ENCODE data around the gene CSF1. TPM values are rescaled to one million over a fixed set of nuclear protein-coding genes. Genes with fewer than 3 reads are reported as not detected.

The CSF1 gene
- total RNA-seq, 4 donors from 2014 or later = 9.7 to 63.1 (median 14.4) TPM

DNA sequence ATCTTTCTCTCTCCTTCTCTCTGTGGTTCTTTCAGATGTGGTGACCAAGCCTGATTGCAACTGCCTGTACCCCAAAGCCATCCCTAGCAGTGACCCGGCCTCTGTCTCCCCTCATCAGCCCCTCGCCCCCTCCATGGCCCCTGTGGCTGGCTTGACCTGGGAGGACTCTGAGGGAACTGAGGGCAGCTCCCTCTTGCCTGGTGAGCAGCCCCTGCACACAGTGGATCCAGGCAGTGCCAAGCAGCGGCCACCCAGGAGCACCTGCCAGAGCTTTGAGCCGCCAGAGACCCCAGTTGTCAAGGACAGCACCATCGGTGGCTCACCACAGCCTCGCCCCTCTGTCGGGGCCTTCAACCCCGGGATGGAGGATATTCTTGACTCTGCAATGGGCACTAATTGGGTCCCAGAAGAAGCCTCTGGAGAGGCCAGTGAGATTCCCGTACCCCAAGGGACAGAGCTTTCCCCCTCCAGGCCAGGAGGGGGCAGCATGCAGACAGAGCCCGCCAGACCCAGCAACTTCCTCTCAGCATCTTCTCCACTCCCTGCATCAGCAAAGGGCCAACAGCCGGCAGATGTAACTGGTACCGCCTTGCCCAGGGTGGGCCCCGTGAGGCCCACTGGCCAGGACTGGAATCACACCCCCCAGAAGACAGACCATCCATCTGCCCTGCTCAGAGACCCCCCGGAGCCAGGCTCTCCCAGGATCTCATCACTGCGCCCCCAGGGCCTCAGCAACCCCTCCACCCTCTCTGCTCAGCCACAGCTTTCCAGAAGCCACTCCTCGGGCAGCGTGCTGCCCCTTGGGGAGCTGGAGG, 12.7 kb downstream of the CSF1 start:
- H3K9me3 ChIP-seq = no peaks in the 10 kb centered on the region
- in situ Hi-C loops (cut with MboI; ENCODE audit: low pct_ligation_motif_present in 1 of 4, low pct_unique_long_range_greater_than_20kb in 1 of 4, low sequenced_read_pairs in 3 of 4) = loop anchor here in 1 of 4 donors (25.0 kb wide), 1 partner anchor 136 kb away; no protein-coding TSS in a partner anchor
- TF ChIP-seq POLR2A (IDR thresholded peaks at IDR 0.05) (no peak), EP300 (IDR thresholded peaks at IDR 0.05; ENCODE audit: low read depth) (no peak), POLR2AphosphoS5 (IDR thresholded peaks at IDR 0.05) (no peak)
- TF ChIP-seq, protein P1, sequence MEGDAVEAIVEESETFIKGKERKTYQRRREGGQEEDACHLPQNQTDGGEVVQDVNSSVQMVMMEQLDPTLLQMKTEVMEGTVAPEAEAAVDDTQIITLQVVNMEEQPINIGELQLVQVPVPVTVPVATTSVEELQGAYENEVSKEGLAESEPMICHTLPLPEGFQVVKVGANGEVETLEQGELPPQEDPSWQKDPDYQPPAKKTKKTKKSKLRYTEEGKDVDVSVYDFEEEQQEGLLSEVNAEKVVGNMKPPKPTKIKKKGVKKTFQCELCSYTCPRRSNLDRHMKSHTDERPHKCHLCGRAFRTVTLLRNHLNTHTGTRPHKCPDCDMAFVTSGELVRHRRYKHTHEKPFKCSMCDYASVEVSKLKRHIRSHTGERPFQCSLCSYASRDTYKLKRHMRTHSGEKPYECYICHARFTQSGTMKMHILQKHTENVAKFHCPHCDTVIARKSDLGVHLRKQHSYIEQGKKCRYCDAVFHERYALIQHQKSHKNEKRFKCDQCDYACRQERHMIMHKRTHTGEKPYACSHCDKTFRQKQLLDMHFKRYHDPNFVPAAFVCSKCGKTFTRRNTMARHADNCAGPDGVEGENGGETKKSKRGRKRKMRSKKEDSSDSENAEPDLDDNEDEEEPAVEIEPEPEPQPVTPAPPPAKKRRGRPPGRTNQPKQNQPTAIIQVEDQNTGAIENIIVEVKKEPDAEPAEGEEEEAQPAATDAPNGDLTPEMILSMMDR (IDR thresholded peaks at IDR 0.05) = peak; percentile 33 to 53 (median 48)
- 91 to 100% methylated on average over 2 to 16 of the region's 17 CpGs for WGBS, 2 donors (ENCODE audit: low coverage in 1 of 2)
- peaks cover 0 to 8% (median 1%) of the 10 kb centered on the region in 4 donors for H3K36me3 ChIP-seq
- H3K27me3 ChIP-seq = no peaks in the 10 kb centered on the region
- peak; percentile 33 for DNase-seq
- H3K4me3 ChIP-seq = no peak overlapping the region
- H3K4me1 ChIP-seq = peaks cover 10 to 25% (median 14%) of the 10 kb centered on the region in 4 donors
- intact Hi-C loops (cut with DNase I; ENCODE audit: low total_unique reads) = loop anchor here (5.0 to 10.0 kb wide), 2 partner anchors 61 to 159 kb away; partner anchors contain the start of gene AHCYL1
- peak overlapping the region in 3 of 4 donors; percentile 0 to 29 (median 28) for H3K27ac ChIP-seq

DNA sequence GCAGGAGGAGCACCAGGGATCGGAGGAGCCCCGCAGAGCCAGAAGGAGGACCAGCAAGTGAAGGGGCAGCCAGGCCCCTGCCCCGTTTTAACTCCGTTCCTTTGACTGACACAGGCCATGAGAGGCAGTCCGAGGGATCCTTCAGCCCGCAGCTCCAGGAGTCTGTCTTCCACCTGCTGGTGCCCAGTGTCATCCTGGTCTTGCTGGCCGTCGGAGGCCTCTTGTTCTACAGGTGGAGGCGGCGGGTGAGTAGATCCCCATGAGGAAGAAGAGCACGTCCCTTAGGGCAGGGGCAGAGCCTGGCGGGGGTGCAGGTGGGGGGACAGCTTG, 13.3 kb downstream of the CSF1 start:
- H3K27ac ChIP-seq = peak overlapping the region in 3 of 4 donors; percentile 0 to 29 (median 28)
- peaks cover 14 to 31% (median 19%) of the 10 kb centered on the region in 4 donors for H3K4me1 ChIP-seq

DNA sequence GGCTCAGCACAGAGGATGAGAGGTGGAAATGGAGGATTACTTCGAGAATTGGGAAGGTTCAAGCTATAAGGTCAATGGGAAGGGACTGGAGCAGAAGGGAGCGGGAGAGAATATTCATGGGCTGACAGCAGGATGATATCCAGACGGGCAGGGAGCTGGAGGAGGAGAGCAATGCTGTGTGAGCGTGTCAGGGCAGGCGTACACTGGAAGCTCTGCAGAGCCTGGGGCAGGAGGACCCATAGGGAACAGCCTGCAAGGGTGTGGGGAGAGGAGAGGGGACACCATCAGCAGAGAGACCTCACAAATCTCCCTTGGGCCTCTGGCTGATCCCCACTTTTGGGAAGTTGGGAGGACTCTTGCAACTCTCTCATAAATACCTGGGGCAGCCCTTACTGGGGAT, 13.7 kb downstream of the CSF1 start:
- Histone ChIP-seq H3K4me3 (no peak overlapping the region), H3K27ac (peak overlapping the region; percentile 0 to 29 (median 20)), H3K4me1 (peaks cover 17 to 35% (median 21%) of the 10 kb centered on the region in 4 donors), H3K9me3 (no peaks in the 10 kb centered on the region), H3K27me3 (no peaks in the 10 kb centered on the region), H3K36me3 (peaks cover 0 to 8% (median 1%) of the 10 kb centered on the region in 4 donors)
- DNase-seq = no peak
- WGBS, 2 donors (ENCODE audit: low coverage in 1 of 2) = 64 to 75% methylated on average over 5 of the region's 5 CpGs
- in situ Hi-C loops (cut with MboI; ENCODE audit: low pct_ligation_motif_present in 1 of 4, low pct_unique_long_range_greater_than_20kb in 1 of 4, low sequenced_read_pairs in 3 of 4) = loop anchor here in 1 of 4 donors (25.0 kb wide), 1 partner anchor 137 kb away; no protein-coding TSS in a partner anchor
- peak in 1 of 3 donors; percentile 19 for TF ChIP-seq POLR2AphosphoS5 (IDR thresholded peaks at IDR 0.05)
- no peak for TF ChIP-seq EP300 (IDR thresholded peaks at IDR 0.05; ENCODE audit: low read depth)
- intact Hi-C loops (cut with DNase I; ENCODE audit: low total_unique reads) = loop anchor here (5.0 to 10.0 kb wide), 2 partner anchors 60 to 158 kb away; partner anchors contain the start of gene AHCYL1

More for the DNA sequence above, 13.3 kb downstream of the CSF1 start:
- Histone ChIP-seq H3K36me3 (peaks cover 0 to 8% (median 1%) of the 10 kb centered on the region in 4 donors), H3K27me3 (no peaks in the 10 kb centered on the region), H3K4me3 (no peak overlapping the region), H3K9me3 (no peaks in the 10 kb centered on the region)
- intact Hi-C loops (cut with DNase I; ENCODE audit: low total_unique reads) (loop anchor here (5.0 to 10.0 kb wide), 2 partner anchors 61 to 158 kb away; partner anchors contain the start of gene AHCYL1), in situ Hi-C loops (cut with MboI; ENCODE audit: low pct_ligation_motif_present in 1 of 4, low pct_unique_long_range_greater_than_20kb in 1 of 4, low sequenced_read_pairs in 3 of 4) (loop anchor here in 1 of 4 donors (25.0 kb wide), 1 partner anchor 137 kb away; no protein-coding TSS in a partner anchor)
- no peak for DNase-seq
- 86 to 92% methylated on average over 2 to 12 of the region's 12 CpGs for WGBS, 2 donors (ENCODE audit: low coverage in 1 of 2)
- TF ChIP-seq POLR2AphosphoS5 (IDR thresholded peaks at IDR 0.05) (no peak), EP300 (IDR thresholded peaks at IDR 0.05; ENCODE audit: low read depth) (no peak), POLR2A (IDR thresholded peaks at IDR 0.05) (no peak)
- TF ChIP-seq, protein P1 (IDR thresholded peaks at IDR 0.05) = no peak

DNA sequence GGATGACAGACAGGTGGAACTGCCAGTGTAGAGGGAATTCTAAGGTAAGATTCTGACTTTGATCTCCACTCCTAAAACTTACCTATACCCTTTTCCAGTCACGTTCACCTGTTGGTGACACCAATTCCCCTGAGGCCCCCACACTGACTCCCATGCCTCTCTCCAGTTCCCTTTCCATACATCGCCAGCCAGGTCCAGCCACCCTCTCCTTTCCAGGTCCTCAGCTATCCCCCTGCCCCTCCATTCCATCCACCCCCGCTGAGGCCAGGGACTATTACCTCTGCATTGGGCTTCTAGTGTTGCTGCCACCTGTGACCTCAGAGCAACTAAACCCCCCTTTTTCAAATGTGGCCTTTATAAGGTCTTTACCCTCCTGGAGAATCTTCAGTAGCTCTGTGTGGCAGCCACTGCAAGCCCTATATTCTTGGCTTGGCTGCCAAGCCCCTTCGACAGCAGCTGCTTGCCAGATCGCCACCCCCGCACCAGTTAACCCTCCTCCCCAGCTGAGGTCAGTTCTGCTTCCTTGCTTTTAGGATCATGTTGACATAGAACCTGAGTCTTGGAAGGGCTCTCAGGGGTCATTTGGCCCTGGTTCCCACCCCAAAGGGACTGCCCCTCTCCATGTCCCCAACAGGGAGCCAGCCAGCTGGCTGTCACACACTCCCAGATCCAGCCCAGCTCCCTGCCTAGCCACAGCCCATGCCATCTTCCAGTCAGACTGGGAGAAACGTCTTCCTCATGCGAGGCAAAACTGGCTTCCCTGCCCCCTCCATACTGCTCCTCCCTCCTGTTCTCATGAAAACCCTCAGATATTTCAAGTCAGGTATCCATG, 14.7 kb downstream of the CSF1 start:
- no peak for DNase-seq
- Histone ChIP-seq H3K27ac (peak overlapping the region in 1 of 4 donors; percentile 25), H3K9me3 (no peaks in the 10 kb centered on the region), H3K27me3 (no peaks in the 10 kb centered on the region), H3K4me3 (no peak overlapping the region), H3K36me3 (peaks cover 0 to 8% (median under 1%) of the 10 kb centered on the region in 4 donors), H3K4me1 (peaks cover 17 to 41% (median 26%) of the 10 kb centered on the region in 4 donors)
- intact Hi-C loops (cut with DNase I; ENCODE audit: low total_unique reads) (loop anchor here (10.0 kb wide), 1 partner anchor 59 kb away; the partner anchor contains the start of gene AHCYL1), in situ Hi-C loops (cut with MboI; ENCODE audit: low pct_ligation_motif_present in 1 of 4, low pct_unique_long_range_greater_than_20kb in 1 of 4, low sequenced_read_pairs in 3 of 4) (loop anchor here in 1 of 4 donors (5.0 kb wide), 1 partner anchor 57 kb away; the partner anchor contains the start of gene AHCYL1)
- 79 to 82% methylated on average over 2 to 8 of the region's 8 CpGs for WGBS, 2 donors (ENCODE audit: low coverage in 1 of 2)
- no peak for TF ChIP-seq POLR2AphosphoS5 (IDR thresholded peaks at IDR 0.05)
- no peak for TF ChIP-seq POLR2A (IDR thresholded peaks at IDR 0.05)
- TF ChIP-seq, protein P1 (IDR thresholded peaks at IDR 0.05) = no peak
- no peak for TF ChIP-seq EP300 (IDR thresholded peaks at IDR 0.05; ENCODE audit: low read depth)

Measured in transverse colon (tissue), 4 donors.